ENCODE data around the gene GALNT9.

GALNT9 gene

GRCh38 chr12:132227118-132227517 is 102.3 kb downstream of the GALNT9 start:
- H3K9ac ChIP-seq (ENCODE audit: low read depth, low read length), result no peak overlapping the region
- no peaks in the 10 kb centered on the region for H3K4me1 ChIP-seq (ENCODE audit: insufficient read depth, low read length)
- no peaks in the 10 kb centered on the region for H3K9me3 ChIP-seq (ENCODE audit: insufficient read depth, low read length, severe bottlenecking)
- H3K79me2 ChIP-seq (ENCODE audit: insufficient read depth, low read length), result no peaks in the 10 kb centered on the region
- ATAC-seq (ENCODE audit: insufficient read depth, low read depth) (no peak), DNase-seq (no peak)
- H4K20me1 ChIP-seq (ENCODE audit: insufficient read depth, low read length), result no peaks in the 10 kb centered on the region
- no peaks in the 10 kb centered on the region for H3K36me3 ChIP-seq (ENCODE audit: insufficient read depth, low read length)
- H3K4me2 ChIP-seq (ENCODE audit: insufficient read depth, low read length), result no peak overlapping the region
- no peak overlapping the region for H3K27ac ChIP-seq (ENCODE audit: low read length)
- H2AFZ ChIP-seq (ENCODE audit: low read depth, low read length), result no peak overlapping the region
- no peak overlapping the region for H3K4me3 ChIP-seq (ENCODE audit: low read depth in 1 of 2, low read length in 2 of 2)
- H3K27me3 ChIP-seq (ENCODE audit: insufficient read depth, low read length, poor library complexity), result no peaks in the 10 kb centered on the region
- TF ChIP-seq EZH2 (IDR thresholded peaks at IDR 0.05; ENCODE audit: borderline replicate concordance, low read depth, low read length, severe bottlenecking) (no peak), CTCF (IDR thresholded peaks at IDR 0.05; ENCODE audit: borderline replicate concordance, extremely low read depth, low read length, poor library complexity, severe bottlenecking) (no peak)

GRCh38 chr12:132226604-132227003 is 102.8 kb downstream of the GALNT9 start:
- H3K9me3 ChIP-seq (ENCODE audit: insufficient read depth, low read length, severe bottlenecking), result no peaks in the 10 kb centered on the region
- no peak for TF ChIP-seq CTCF (IDR thresholded peaks at IDR 0.05; ENCODE audit: borderline replicate concordance, extremely low read depth, low read length, poor library complexity, severe bottlenecking)
- no peak for TF ChIP-seq EZH2 (IDR thresholded peaks at IDR 0.05; ENCODE audit: borderline replicate concordance, low read depth, low read length, severe bottlenecking)
- no peak overlapping the region for H3K9ac ChIP-seq (ENCODE audit: low read depth, low read length)
- H3K4me3 ChIP-seq (ENCODE audit: low read depth in 1 of 2, low read length in 2 of 2), result no peak overlapping the region
- H3K27me3 ChIP-seq (ENCODE audit: insufficient read depth, low read length, poor library complexity), result no peaks in the 10 kb centered on the region
- H2AFZ ChIP-seq (ENCODE audit: low read depth, low read length), result no peak overlapping the region
- no peaks in the 10 kb centered on the region for H3K79me2 ChIP-seq (ENCODE audit: insufficient read depth, low read length)
- DNase-seq (no peak), ATAC-seq (ENCODE audit: insufficient read depth, low read depth) (no peak)
- no peak overlapping the region for H3K27ac ChIP-seq (ENCODE audit: low read length)
- no peaks in the 10 kb centered on the region for H4K20me1 ChIP-seq (ENCODE audit: insufficient read depth, low read length)
- no peaks in the 10 kb centered on the region for H3K36me3 ChIP-seq (ENCODE audit: insufficient read depth, low read length)
- no peaks in the 10 kb centered on the region for H3K4me1 ChIP-seq (ENCODE audit: insufficient read depth, low read length)
- no peak overlapping the region for H3K4me2 ChIP-seq (ENCODE audit: insufficient read depth, low read length)

- ATAC-seq (ENCODE audit: insufficient read depth, low read depth) (no peak), DNase-seq (no peak)
- Histone ChIP-seq H3K27ac (ENCODE audit: low read length) (no peak overlapping the region), H3K4me1 (ENCODE audit: insufficient read depth, low read length) (no peaks in the 10 kb centered on the region), H2AFZ (ENCODE audit: low read depth, low read length) (no peak overlapping the region), H3K36me3 (ENCODE audit: insufficient read depth, low read length) (no peaks in the 10 kb centered on the region), H4K20me1 (ENCODE audit: insufficient read depth, low read length) (no peaks in the 10 kb centered on the region), H3K9ac (ENCODE audit: low read depth, low read length) (no peak overlapping the region), H3K4me3 (ENCODE audit: low read depth in 1 of 2, low read length in 2 of 2) (no peak overlapping the region), H3K4me2 (ENCODE audit: insufficient read depth, low read length) (no peak overlapping the region), H3K79me2 (ENCODE audit: insufficient read depth, low read length) (no peaks in the 10 kb centered on the region), H3K9me3 (ENCODE audit: insufficient read depth, low read length, severe bottlenecking) (no peaks in the 10 kb centered on the region), H3K27me3 (ENCODE audit: insufficient read depth, low read length, poor library complexity) (no peaks in the 10 kb centered on the region)
- no peak for TF ChIP-seq EZH2 (IDR thresholded peaks at IDR 0.05; ENCODE audit: borderline replicate concordance, low read depth, low read length, severe bottlenecking)
- no peak for TF ChIP-seq CTCF (IDR thresholded peaks at IDR 0.05; ENCODE audit: borderline replicate concordance, extremely low read depth, low read length, poor library complexity, severe bottlenecking)
Observed at GRCh38 chr12:132225214-132225613, 104.2 kb downstream of the GALNT9 start.

GRCh38 chr12:132224484-132224883 is 104.9 kb downstream of the GALNT9 start:
- Histone ChIP-seq H3K4me1 (ENCODE audit: insufficient read depth, low read length) (no peaks in the 10 kb centered on the region), H3K27me3 (ENCODE audit: insufficient read depth, low read length, poor library complexity) (no peaks in the 10 kb centered on the region), H3K9ac (ENCODE audit: low read depth, low read length) (no peak overlapping the region), H2AFZ (ENCODE audit: low read depth, low read length) (no peak overlapping the region), H3K27ac (ENCODE audit: low read length) (no peak overlapping the region), H4K20me1 (ENCODE audit: insufficient read depth, low read length) (no peaks in the 10 kb centered on the region), H3K79me2 (ENCODE audit: insufficient read depth, low read length) (no peaks in the 10 kb centered on the region), H3K4me3 (ENCODE audit: low read depth in 1 of 2, low read length in 2 of 2) (no peak overlapping the region), H3K9me3 (ENCODE audit: insufficient read depth, low read length, severe bottlenecking) (no peaks in the 10 kb centered on the region), H3K4me2 (ENCODE audit: insufficient read depth, low read length) (no peak overlapping the region), H3K36me3 (ENCODE audit: insufficient read depth, low read length) (no peaks in the 10 kb centered on the region)
- no peak for TF ChIP-seq CTCF (IDR thresholded peaks at IDR 0.05; ENCODE audit: borderline replicate concordance, extremely low read depth, low read length, poor library complexity, severe bottlenecking)
- TF ChIP-seq EZH2 (IDR thresholded peaks at IDR 0.05; ENCODE audit: borderline replicate concordance, low read depth, low read length, severe bottlenecking), result no peak
- ATAC-seq (ENCODE audit: insufficient read depth, low read depth) (no peak), DNase-seq (no peak)

Measured in DND-41 (cell line).